Measurements from ENCODE around the gene TNFRSF25. TPM values are rescaled to one million over a fixed set of nuclear protein-coding genes. Genes with fewer than 3 reads are reported as not detected.
"Not testable (repeated sequence)": the region's sequence is repeated elsewhere in the genome, so short reads cannot be mapped to it uniquely, and the experiment has no call there.

TNFRSF25 gene
- total RNA-seq, 2 donors from 2014 or later: 9.5 to 48.2 TPM

DNA sequence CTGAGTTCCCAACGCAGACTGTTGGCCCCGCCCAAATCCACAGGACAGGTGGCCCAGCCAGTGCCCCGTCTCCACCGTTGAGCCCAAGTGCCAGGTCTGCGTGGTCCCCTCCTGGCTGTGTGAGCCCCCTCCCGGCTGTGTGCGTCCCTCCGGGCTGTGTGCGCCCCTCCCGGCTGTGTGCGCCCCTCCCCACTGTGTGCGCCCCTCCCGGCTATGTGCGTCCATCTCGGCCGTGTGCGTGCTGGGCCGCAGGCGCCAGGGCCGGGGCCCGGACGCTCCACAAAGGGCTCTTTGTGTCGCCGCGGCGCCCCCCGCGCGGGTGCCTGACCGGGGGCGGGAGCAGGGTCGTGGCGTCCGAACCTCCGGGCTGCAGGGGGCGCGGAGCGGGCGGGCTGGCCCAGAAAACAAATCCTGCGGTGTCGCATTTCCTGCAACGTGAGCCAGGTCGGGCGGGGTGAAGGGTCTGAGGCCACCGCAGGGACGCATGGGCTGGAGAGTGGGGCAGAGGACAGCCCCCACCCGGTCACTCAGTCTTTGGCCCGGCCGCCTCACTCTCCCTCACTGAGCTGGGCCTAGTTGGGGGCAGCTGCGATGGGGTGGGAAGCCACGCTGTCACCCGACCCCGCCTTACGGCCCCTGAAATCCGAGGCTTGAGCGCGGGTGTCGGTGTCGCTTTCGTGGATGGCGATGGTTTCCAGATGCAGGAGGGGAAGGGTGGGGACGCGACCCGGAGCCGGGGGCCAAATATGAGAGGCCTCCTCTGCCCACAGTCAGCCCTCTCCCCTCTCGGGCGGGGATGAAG lies 18.8 kb downstream of the TNFRSF25 start:
- DNase-seq (ENCODE audit: low spot score) (no peak), ATAC-seq (ENCODE audit: insufficient number of reproducible peaks, low FRiP score, low read depth) (no peak)
- H3K4me1 ChIP-seq (ENCODE audit: control insufficient read depth in 1 of 2, low read depth in 2 of 2): peaks cover 0 to 14% of the 10 kb centered on the region in 2 donors
- H3K27me3 ChIP-seq (replicated peaks; ENCODE audit: insufficient read depth): peaks cover 10% of the 10 kb centered on the region
- H3K36me3 ChIP-seq: no peaks in the 10 kb centered on the region
- H3K9me3 ChIP-seq: no peaks in the 10 kb centered on the region
- H3K27ac ChIP-seq: no peak overlapping the region
- H3K4me3 ChIP-seq: no peak overlapping the region
- TF ChIP-seq, protein P1, sequence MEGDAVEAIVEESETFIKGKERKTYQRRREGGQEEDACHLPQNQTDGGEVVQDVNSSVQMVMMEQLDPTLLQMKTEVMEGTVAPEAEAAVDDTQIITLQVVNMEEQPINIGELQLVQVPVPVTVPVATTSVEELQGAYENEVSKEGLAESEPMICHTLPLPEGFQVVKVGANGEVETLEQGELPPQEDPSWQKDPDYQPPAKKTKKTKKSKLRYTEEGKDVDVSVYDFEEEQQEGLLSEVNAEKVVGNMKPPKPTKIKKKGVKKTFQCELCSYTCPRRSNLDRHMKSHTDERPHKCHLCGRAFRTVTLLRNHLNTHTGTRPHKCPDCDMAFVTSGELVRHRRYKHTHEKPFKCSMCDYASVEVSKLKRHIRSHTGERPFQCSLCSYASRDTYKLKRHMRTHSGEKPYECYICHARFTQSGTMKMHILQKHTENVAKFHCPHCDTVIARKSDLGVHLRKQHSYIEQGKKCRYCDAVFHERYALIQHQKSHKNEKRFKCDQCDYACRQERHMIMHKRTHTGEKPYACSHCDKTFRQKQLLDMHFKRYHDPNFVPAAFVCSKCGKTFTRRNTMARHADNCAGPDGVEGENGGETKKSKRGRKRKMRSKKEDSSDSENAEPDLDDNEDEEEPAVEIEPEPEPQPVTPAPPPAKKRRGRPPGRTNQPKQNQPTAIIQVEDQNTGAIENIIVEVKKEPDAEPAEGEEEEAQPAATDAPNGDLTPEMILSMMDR (IDR thresholded peaks at IDR 0.05): no peak

DNA sequence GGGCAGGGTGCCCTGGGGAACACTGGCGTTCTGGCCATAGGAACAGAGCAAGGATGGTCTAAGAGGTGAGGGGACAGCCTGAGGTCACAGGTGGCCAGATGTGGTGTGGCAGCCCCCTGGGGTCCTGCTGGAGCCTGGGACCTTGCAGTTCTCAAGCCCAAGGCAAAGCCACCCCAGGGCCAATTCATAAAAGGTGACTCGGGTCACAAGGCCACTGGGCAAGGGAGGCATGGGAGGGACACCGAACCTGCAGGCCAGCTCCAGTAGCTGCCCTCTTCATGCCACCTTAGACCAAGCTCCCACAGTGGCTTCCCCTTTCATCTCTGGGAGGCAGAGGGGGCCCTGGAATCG lies 19.3 kb downstream of the TNFRSF25 start:
- H3K27ac ChIP-seq: no peak overlapping the region
- no peaks in the 10 kb centered on the region for H3K9me3 ChIP-seq
- ATAC-seq (ENCODE audit: insufficient number of reproducible peaks, low FRiP score, low read depth) (no peak), DNase-seq (ENCODE audit: low spot score) (no peak)
- TF ChIP-seq, protein P1 (IDR thresholded peaks at IDR 0.05): no peak
- peaks cover 10% of the 10 kb centered on the region for H3K27me3 ChIP-seq (replicated peaks; ENCODE audit: insufficient read depth)
- peaks cover 0 to 14% of the 10 kb centered on the region in 2 donors for H3K4me1 ChIP-seq (ENCODE audit: control insufficient read depth in 1 of 2, low read depth in 2 of 2)
- no peak overlapping the region for H3K4me3 ChIP-seq
- no peaks in the 10 kb centered on the region for H3K36me3 ChIP-seq

DNA sequence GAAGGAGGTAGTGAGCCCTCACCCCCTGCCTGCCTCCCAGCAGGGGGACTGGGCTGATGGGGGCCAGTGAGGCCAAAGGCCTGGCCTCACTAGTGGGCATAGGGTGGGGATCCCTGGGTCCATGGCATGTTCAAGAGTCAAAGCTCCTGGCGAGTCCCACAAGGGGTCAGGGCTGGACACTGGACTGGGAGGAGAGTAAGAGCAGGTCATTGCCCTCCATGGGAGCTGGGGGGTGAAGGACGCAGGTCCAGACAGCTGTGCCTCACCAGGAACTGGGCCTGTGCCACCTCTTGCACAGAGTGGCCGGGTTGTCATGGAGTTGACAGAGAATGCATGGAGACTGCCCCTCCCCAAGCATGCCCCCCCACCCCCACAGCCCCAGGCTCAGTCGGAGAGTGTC lies 20.0 kb downstream of the TNFRSF25 start:
- not testable (repeated sequence) for H3K4me3 ChIP-seq; H3K36me3 ChIP-seq; ATAC-seq (ENCODE audit: insufficient number of reproducible peaks, low FRiP score, low read depth); DNase-seq (ENCODE audit: low spot score); H3K9me3 ChIP-seq; H3K27ac ChIP-seq
- peaks cover 10% of the 10 kb centered on the region for H3K27me3 ChIP-seq (replicated peaks; ENCODE audit: insufficient read depth)
- H3K4me1 ChIP-seq (ENCODE audit: control insufficient read depth in 1 of 2, low read depth in 2 of 2): peaks cover 0 to 14% of the 10 kb centered on the region in 2 donors

DNA sequence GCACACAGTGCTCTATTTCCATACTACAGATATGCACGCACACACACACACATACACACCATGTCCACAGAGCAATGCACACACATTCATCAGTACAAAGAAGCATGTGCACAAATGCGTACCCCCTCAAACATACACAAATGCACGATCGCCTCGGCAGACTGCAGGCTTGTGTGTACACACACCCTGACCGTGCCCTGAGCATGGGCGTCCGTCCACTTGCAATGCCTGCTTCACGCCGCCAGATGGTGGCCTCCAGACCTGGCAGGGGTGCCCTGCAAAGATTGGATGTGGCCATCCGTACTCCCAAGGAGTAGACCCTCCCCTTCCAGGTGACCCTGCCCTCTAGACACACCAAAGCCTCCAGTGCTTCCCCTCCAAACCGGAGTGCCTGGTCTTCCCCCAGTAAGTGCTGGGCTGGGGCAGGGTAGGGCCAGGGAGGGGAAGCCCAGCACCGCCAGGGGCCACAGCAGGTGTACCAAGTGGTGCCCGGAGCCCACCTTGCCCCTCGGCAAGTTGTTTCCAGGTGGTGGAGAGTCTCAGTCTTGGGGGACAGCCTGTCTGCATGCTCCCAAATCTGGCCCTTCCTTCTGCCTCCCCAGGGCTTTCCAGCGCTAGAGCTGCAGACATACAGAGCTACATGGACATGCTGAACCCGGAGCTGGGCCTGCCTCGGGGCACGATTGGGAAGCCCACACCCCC lies 20.8 kb downstream of the TNFRSF25 start:
- Histone ChIP-seq H3K4me3 (no peak overlapping the region), H3K27ac (no peak overlapping the region), H3K4me1 (ENCODE audit: control insufficient read depth in 1 of 2, low read depth in 2 of 2) (peaks cover 0 to 14% of the 10 kb centered on the region in 2 donors), H3K27me3 (replicated peaks; ENCODE audit: insufficient read depth) (peaks cover 10% of the 10 kb centered on the region), H3K9me3 (no peaks in the 10 kb centered on the region), H3K36me3 (no peaks in the 10 kb centered on the region)
- DNase-seq (ENCODE audit: low spot score) (no peak), ATAC-seq (ENCODE audit: insufficient number of reproducible peaks, low FRiP score, low read depth) (no peak)
- TF ChIP-seq, protein P1 (IDR thresholded peaks at IDR 0.05): peak; percentile 27

DNA sequence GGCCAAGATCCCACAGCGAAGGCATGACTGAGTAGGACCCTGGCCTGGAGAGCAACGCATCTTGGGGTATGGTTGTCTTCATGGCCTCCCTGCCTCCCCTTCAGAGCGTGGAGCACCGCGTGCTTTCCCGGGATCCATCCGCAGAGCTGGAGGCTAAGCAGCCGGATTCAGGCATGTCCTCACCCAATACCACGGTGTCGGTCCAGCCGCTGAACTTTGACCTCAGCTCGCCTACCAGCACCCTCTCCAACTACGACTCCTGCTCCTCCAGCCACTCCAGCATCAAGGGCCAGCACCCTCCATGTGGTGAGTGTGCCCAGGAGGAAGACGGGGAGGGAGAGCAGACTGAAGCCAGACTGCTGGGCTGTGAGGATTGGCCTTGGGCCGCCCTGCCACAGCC lies 21.6 kb downstream of the TNFRSF25 start:
- H3K4me1 ChIP-seq (ENCODE audit: control insufficient read depth in 1 of 2, low read depth in 2 of 2): peaks cover 0 to 14% of the 10 kb centered on the region in 2 donors
- no peaks in the 10 kb centered on the region for H3K36me3 ChIP-seq
- no peak for DNase-seq (ENCODE audit: low spot score)
- H3K4me3 ChIP-seq: no peak overlapping the region
- TF ChIP-seq, protein P1 (IDR thresholded peaks at IDR 0.05): no peak
- peaks cover 10% of the 10 kb centered on the region for H3K27me3 ChIP-seq (replicated peaks; ENCODE audit: insufficient read depth)
- no peak overlapping the region for H3K27ac ChIP-seq
- no peaks in the 10 kb centered on the region for H3K9me3 ChIP-seq
- no peak for ATAC-seq (ENCODE audit: insufficient number of reproducible peaks, low FRiP score, low read depth)
